LNCAP (cell line): ENCODE results near the gene ZMYND11.

ENCODE experiments used
- TF ChIP-seq, protein P1 (sequence below): fragments of 450-650 bp; IDR thresholded peaks from 2 replicates; pipeline ENCODE4 v1.5.1; 2017; ENCODE audit warnings: mild to moderate bottlenecking

ZMYND11 gene

DNA sequence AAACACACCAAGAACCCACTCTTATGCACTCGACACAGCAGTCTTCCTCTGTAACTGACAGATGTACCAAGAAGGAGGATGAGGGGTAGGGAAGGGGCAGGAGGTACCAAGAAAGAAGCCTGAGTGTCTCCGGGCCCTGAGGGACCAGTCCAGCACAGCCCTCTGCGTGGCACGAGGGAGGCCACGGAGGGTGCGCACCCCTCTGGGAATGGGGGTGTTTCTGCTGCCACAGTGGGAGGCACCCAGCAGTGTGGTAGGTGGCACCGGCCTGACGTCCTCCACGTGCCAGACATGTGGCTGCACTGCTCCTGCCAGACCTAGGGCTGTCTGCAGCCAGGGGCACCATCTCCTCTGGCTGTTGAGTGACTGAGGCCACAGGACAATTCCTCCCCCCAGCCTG, 154.3 kb downstream of the ZMYND11 start:
- TF ChIP-seq, protein P1, sequence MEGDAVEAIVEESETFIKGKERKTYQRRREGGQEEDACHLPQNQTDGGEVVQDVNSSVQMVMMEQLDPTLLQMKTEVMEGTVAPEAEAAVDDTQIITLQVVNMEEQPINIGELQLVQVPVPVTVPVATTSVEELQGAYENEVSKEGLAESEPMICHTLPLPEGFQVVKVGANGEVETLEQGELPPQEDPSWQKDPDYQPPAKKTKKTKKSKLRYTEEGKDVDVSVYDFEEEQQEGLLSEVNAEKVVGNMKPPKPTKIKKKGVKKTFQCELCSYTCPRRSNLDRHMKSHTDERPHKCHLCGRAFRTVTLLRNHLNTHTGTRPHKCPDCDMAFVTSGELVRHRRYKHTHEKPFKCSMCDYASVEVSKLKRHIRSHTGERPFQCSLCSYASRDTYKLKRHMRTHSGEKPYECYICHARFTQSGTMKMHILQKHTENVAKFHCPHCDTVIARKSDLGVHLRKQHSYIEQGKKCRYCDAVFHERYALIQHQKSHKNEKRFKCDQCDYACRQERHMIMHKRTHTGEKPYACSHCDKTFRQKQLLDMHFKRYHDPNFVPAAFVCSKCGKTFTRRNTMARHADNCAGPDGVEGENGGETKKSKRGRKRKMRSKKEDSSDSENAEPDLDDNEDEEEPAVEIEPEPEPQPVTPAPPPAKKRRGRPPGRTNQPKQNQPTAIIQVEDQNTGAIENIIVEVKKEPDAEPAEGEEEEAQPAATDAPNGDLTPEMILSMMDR = no peak

DNA sequence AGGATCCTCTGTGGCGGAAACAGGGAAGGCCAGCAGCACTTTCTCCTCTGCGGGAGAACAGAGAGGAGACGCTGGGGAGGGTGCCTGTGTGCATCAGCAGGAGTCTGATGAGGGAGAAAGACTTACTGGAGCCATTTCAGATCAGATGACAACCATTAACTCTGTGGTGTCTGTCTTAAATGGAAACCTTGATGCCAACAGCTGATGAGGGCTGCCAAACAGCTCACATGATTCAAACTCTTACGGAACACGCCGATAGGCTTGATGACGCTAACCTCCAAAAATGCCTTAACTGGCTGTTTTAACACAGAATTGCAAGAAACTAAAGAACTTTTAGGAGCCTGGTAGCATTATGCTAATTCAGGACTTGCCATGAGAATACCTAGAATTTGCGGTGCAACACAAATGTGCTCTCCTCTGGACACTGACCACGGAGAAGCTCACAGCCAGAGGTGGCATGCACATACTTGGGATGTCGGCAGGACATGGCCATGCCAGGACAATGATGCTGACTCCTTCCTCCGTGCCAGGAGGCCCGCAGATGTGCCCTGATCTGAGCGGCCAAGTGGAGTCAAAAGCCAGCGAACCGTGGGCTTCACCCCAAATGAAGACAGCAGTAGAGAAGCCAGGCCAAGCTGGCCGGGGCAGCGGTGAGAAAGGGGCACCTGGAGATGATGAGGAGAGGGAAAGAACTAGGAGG, 154.9 kb downstream of the ZMYND11 start:
- TF ChIP-seq, protein P1 = no peak

DNA sequence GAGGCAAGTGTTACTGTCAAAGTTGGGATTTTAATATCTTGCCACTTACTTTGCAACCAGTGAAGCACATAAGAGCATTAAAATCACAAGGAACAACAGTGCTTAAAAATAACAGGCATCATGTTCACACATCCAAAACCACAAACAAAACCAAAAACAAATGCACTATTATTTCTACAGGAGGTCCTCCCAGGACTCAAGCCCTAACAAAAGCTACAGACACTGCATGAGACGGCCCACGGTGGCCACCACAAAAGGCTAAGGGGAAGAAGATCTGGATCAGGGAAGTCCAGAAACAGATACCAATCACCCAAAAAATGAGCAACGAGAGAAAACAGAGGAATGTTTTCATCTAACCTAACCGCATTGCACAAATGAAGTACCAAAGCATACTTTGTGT, 158.4 kb downstream of the ZMYND11 start:
- TF ChIP-seq, protein P1 = no peak

DNA sequence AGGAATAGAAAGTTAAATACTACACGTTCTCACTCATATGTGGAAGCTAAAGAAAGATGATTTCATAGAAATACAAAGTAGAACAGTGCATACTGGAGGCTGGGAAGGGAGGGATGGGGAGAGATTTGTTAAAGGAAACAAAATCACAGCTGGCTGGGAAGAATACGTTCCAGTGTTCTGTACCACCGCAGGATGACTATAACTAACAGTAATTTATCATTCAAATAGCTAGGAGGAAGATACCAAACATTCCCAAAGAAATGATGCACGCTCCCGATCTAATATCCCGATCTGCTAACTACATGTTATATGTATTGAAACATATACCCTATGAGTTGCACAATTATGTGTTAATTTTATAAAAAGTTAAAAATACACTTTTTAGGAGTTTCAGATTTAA, 162.3 kb downstream of the ZMYND11 start:
- TF ChIP-seq, protein P1 = no peak

DNA sequence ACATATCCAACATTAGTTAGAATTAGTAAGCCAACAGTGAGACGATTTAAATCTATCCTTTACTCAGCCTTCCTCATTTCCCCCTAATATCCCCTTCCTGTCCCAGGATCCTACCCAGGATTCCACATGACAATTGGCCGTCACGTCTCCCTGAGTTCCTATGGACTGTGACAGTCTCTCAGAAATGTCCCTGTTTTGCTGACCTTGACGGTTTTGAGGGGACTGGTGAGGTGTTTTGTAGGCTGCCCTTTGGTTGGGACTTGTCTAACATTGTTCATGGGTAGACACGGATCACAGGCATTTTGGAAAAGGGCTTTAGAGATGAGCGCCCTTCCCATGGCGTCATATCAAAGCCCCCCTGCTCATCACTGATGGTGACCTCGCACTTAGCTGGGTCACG, 162.8 kb downstream of the ZMYND11 start:
- TF ChIP-seq, protein P1 = no peak

DNA sequence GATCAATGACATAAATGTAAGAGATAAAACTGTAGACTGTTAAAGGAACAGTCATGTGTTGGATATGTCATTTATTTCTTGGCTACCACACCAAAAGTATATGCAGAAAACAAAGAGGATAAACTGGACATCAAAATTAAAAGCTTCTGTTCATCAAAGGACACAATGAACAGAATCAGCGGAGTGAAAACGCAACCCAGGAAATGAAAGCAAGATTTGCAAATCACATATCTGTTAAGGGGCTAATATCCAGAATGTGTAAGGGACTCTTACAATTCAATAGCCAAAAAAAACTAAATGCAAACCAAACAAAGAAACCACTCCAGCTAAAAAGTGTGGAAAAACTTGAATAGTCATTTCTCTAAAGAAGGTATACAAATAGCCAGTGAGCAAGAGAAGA, 164.3 kb downstream of the ZMYND11 start:
- TF ChIP-seq, protein P1 = no peak

DNA sequence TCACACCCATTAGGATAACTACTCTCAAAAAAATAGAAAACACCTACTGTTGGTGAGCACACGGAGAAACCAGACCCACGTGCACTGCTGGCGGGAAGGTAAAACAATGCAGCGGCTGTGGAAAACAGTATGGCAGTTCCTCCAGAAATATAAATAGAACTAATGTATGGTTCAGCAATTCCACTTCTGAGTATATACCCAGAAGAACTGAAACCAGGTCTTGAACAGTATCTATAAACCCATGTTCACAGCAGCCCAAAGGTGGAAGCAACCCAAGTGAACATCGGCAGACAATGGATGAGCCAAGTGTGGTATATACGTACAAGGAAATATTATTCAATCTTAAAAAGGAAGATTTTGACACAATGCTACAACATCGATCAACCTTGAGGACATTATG, 164.7 kb downstream of the ZMYND11 start:
- TF ChIP-seq, protein P1 = no peak

DNA sequence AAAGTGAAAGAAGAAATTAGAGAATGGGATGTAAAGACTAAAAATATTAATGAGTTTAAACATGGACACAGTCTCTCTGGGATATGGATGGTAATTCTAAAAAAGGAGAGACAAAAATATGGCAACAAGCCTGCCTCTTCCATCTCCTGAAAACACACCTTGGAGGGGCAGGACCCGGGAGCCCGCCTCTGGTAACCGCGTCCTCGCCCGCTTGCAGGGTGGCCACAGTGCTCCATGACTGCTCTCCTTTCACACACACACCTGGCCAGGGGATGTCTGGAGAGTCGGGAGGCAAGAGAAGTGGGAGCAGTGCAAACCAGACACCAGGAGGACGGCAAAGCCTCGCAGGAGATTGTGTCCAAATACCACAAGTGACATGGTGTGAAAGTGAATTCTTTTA, 166.3 kb downstream of the ZMYND11 start:
- TF ChIP-seq, protein P1 = no peak
